ENCODE data around the gene LSM14A.
"Not testable (repeated sequence)": the region's sequence is repeated elsewhere in the genome, so short reads cannot be mapped to it uniquely, and the experiment has no call there.

Gene LSM14A

GRCh38 chr19:34171877-34172660, at the start of gene LSM14A:
Gene LSM14A, plus strand, starts transcription at chr19:34172504. Its CDS starts 139 bp downstream, at chr19:34172643.
- DNase-seq, result peak; percentile 71 to 84

- no peak for DNase-seq
Measured at GRCh38 chr19:34124828-34125227, 47.5 kb upstream of the LSM14A start.

DNA sequence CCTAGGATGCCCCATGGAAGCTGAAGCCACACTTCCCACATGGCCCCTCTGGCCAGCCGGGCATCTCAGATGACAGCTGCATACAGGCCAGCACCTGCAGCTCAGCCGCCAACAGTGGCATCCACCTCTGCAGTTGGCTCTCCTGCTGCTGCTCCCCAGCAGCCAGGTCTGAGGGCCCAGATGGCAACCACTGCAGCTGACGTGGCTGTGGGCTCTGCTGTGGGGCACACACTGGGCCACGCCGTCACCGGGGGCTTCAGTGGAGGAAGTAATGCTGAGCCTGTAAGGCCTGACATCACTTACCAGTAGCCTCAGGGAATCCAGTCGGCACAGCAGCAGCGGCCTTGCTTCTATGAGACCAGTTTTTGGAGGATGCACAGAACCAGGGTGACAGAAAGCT, 45.3 kb upstream of the LSM14A start:
- no peak for DNase-seq

DNA sequence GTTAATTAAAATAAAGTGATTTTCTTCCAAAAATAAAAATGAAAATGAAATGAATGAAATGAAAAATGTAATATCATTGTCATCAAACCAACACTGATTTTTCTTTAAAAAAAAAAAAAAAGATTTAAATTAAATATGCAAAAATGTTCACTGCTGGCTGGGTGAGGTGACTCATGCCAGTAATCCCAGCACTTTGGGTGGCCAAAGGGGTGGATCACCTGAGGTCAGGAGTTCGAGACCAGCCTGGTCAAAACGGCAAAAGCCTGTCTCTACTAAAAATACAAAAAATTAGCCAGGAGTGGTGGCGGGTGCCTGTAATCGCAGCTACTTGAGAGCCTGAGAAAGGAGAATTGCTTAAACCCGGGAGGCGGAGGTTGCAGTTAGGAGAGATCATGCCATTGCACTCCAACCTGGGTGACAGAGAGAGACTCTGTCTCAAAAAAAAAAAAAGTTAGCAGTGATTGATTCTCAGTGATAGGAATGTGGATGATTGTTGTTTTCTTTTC, 44.6 kb upstream of the LSM14A start:
- DNase-seq, result no peak

GRCh38 chr19:34128558-34129250, 43.6 kb upstream of the LSM14A start:
- DNase-seq, result no peak

GRCh38 chr19:34131100-34131499, 41.2 kb upstream of the LSM14A start:
- no peak for DNase-seq

- DNase-seq, result not testable (repeated sequence)
Measured at GRCh38 chr19:34132145-34132544, 40.2 kb upstream of the LSM14A start.

DNA sequence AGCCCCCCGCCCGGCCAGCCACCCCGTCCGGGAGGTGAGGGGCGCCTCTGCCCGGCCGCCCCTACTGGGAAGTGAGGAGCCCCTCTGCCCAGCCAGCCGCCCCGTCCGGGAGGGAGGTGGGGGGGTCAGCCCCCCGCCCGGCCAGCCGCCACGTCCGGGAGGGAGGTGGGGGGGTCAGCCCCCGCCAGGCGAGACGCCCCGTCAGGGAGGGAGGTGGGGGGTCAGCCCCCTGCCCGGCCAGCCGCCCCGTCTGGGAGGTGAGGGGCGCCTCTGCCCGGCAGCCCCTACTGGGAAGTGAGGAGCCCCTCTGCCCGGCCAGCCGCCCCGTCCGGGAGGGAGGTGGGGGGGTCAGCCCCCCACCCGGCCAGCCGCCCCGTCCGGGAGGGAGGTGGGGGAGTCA, 39.6 kb upstream of the LSM14A start:
- not testable (repeated sequence) for DNase-seq

- no peak for DNase-seq
Measured at GRCh38 chr19:34134190-34135053, 37.9 kb upstream of the LSM14A start.

GRCh38 chr19:34135054-34135800, 37.1 kb upstream of the LSM14A start:
- no peak for DNase-seq

DNA sequence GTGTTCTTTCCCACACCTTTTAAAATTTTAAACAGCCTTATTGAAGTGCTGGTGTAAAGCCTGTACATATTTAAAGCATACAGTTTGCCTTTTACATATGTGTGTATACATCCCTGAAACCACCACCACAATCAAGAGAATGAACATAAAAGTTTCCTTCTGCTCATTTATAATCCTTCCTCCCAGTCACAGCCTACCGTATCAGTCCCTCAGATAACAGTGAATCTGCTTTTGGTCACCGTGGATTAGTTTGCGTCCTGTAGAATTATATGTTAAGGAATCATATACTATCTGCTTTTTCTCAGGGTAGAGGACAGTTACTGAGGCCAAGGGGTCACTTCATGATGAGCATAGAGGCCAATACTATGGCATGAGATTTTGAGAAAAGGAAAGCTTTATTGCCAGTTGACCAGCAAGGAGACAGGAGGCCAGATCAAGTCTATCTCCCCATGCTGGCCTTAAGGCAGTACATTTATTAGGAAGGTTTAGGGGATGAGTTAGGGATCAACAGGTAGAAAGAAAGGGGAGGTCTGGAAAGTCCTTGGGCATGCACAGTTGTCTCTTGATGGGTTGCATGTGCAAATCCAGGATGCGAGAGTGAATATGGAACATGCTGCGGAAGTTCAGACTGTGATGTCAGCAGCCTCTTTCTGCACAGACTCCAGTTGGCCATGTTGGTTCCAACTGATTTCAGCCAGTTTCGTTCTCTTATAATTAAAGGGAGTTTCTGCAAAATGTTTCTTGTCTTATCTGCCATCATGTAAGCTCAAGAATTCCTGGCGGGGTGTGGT, 36.3 kb upstream of the LSM14A start:
- DNase-seq, result no peak

DNA sequence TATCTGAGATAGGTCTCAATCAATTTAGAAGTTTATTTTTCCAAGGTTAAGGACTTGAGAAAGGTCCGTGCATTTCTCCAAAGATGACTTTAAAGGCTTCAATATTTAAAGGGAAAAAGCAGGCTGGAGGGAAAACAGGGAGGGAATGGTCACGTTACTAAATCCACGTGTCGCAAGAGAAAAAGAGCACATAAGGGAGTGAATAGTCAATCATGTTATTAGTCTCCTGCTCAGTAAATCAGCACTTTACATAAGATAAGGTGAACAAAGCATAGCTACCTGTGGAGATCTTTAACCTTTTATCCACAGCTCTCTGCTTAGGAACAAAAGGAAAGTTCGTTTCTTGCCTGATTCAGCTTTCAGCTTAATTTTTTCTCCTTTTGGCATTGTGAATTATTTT, 31.3 kb upstream of the LSM14A start:
- DNase-seq, result no peak

- no peak for DNase-seq
Measured at GRCh38 chr19:34142440-34142839, 29.9 kb upstream of the LSM14A start.

DNA sequence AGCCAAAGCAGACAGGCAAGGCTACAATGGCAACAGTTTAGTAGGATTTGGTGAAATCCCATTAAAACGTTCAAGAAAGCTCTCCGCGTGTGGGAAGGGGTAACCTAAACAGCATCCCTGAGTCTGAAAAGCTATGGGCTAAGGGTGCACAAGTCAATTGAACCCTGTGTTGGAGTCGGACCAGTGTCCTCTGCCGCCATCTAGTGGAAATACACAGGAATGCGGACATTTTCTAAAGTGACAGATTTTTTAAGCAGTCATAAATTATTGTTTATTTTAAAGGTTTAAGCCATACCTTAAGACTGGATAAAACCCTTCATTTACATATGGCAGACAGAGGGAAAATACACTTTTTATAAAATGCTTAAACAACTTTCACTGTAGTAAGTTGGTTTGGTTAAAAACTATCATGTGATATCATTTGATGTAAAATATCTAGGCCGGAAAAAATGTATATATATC, 26.5 kb upstream of the LSM14A start:
- DNase-seq, result no peak

- no peak for DNase-seq
Measured at GRCh38 chr19:34148658-34149185, 23.6 kb upstream of the LSM14A start.

DNA sequence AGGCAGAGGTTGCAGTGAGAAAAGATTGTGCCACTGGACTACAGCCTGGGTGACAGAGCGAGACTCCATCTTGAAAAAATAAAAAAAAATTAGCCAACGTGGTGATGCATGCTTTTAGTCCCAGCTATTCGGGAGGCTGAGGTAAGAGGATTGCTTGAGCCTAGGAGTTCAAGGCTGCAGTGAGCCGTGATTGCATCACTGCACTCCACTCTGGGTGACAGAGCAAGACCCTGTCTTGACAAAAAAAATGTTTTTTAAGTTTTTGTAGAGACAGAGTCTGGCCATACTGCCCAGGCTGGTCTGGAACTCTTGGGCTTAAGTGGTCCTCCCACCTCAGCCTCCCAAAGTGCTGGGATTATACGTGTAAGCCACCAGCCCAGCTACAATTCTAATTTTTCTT, 22.4 kb upstream of the LSM14A start:
- no peak for DNase-seq

DNA sequence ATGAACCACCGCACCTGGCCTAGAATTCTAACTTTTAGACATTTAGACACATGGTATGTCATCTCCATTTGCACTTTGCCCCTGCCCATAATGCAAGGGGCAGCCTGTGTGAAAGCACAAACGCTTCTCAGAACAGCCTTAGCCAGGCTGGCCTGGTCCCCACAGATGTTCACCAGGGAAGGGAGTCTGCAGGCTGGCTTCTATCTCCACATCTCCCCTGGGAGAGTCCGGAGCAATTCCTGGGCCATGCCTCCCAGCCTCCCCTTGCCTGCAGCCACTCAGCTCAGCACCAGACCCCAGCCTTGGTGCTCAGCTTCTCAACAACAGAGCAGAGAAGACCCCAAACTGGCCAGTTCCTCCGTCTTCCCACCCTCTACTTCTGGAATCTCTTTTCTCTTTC, 21.7 kb upstream of the LSM14A start:
- DNase-seq, result no peak

- DNase-seq, result no peak
Measured at GRCh38 chr19:34151439-34151838, 20.9 kb upstream of the LSM14A start.

- DNase-seq, result no peak
Measured at GRCh38 chr19:34154401-34154800, 17.9 kb upstream of the LSM14A start.

DNA sequence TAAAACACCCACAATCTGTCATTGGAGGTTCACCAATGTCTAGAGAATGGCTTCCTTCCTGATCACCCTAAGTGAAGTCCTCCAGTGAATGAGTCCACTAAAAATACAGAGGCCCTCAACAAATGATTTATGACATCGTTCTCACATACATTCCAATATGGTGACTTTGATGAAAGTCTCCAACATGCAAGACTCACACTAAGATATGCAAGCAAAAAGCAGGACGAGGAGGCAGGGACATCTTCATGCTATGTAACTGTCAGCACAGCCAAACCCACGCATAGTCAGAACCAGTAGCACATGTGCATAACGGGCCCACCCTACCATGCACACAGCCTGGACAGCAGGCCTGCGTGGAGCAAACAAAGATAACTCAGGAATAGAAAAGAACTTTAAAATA, 16.6 kb upstream of the LSM14A start:
- no peak for DNase-seq

- DNase-seq, result not testable (repeated sequence)
Measured at GRCh38 chr19:34158966-34159365, 13.3 kb upstream of the LSM14A start.
